Stimulated activated CD4-positive, alpha-beta T cell treated with anti-CD3 and anti-CD28 coated beads, Interleukin-2, amount 100 ng/mL, for 48 hours (primary cell): ENCODE results near the gene MEOX2.

ENCODE experiments used
- DNase-seq, 2 donors: peaks; one replicate each; pipeline ENCODE4 v3.0.0-alpha.2; 2020

The MEOX2 gene

DNA sequence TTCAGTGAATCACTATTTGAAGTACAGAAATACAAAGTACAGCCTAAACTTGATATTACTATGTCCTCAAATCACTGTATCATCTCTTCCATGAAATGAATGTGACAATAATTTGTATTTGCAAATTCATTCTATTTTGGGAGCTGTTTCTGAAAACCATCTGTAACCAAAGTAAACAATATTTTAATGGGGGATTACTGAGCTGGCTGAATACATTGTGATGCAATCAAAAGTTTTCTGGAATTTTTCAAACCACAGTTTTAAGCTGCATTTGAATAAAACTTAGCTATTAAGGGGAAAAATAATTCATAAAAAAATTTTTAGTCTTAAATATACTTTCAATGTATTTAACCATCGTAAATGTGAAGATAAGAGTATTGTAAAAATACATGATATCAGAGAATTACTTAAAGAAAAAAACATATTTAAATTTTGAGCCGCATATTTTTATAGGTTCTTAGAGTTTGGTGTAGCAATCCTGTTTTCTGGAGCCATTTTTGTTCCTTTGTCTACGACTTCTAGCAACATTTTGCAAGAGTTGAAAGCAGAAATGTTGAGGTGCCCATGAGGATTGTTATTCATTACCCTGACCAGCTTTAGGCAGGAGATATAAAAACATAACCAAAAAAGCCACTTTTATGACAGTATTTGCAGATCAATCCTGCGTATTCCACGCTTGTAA, 78.8 kb downstream of the MEOX2 start:
- DNase-seq = no peak

DNA sequence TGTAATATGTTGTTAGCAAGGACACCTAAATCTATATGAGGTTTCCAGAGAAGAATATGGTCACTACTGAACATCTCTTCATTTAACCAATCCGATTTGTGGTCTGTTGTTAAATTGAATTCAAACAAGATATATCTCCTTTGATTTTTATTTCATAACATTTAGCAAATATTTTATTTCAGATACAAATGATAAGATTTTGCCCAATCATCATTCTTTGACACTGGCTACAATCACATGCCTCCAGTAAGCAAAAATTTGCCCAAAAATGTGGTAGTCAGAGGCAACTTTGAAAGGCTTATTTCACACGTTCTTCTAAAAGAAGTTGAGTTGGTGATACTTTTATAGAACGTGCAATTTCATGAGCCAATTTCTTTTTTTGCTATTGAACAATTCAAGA, 79.9 kb downstream of the MEOX2 start:
- DNase-seq = no peak

DNA sequence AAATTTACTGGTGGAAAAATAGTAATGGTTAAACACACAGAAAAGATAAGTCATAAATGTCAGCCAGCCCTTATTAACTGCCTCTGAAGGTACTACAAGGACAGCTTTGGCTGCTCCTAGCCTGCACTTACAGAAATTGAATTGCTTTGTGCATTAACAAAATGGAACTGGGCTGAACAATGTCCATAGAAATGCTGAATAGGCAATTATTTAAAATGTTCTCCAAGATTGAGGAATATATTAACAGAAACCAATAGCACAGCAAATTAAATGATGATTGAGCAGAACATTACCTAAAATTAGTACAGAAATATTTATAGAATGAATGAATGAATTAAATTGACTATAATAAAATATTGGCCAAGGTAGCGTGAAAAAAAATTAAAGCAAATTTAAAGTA, 82.3 kb downstream of the MEOX2 start:
- DNase-seq = no peak

DNA sequence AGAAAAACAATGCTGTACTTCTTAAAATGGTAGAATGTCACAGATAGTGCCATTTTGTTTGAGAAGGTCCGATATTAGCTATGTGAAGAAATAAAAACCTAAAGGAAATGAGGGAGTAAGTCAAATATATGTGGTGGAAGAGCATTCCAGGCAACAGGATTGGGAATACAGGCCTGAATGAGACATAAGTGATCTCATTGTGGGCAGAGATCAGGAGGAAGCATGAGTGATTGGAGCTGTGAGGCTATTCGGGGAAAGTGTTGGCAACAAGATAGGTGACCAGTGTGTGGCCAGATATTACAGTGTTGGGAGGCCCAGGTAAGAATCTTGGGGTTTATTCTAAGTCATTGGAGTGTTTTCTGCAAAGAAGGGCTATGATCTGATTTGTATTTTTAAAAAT, 83.4 kb downstream of the MEOX2 start:
- no peak for DNase-seq

DNA sequence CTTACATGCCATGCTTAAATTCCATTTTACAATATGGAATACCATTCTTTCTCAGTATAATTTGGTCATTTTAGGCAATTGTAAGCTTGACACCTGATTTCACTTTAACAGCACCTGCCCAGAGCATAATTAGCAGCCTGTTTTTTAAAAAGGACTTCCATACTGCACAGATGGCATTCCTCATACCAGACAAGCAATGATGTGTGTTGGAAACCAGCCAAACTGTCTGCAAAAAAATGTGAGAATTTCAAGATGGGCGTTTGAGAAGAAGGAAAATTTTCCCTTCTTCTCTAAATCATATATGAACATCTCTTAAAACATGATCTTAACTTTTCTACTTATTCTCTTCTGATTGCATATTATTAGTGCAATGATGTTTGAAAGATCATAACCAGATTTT, 84.2 kb downstream of the MEOX2 start:
- DNase-seq = no peak

GRCh38 chr7:15601175-15601574, 85.3 kb downstream of the MEOX2 start:
- DNase-seq = no peak

DNA sequence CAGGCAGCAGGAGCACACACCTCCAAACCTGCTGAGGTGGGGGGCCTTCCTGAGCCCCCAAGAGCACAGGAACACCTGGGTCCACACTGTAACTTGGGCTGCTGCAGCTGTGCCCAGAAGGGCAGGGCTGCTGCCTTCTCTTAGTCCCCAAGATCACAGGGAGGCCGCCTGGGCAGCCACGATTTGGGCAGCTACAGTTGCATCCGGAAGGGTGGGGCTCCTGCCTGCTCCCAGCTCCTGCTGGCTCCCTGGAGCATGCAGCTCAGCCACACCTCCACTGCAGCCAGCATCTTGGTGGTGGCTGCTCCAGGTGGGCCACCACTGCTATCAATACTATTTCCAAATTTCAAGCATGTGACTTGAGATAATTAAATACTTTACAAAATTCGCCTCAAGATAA, 86.2 kb downstream of the MEOX2 start:
- no peak for DNase-seq

- DNase-seq = no peak
These were observed 92.0 kb downstream of the MEOX2 start for GRCh38 chr7:15594461-15594860.

GRCh38 chr7:15593382-15593781, 93.1 kb downstream of the MEOX2 start:
- DNase-seq = no peak

DNA sequence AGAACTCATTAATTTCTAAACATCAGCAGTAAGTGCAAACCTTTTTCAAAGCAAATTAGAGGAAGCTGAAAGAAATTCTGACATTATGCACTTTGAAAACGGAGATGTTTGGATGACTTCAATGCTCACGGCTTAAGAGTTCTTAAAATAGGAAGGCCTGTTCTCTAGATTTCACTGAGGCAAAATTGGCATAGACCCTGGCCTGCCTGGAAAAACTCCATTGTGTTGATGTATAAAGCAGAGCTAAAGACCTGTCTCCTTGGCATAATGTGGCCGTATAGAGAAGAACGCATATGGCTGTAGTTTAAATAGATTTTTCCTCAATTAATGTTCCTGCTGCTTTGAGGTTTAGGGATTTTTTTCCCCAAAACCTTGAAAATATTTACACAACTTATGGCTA, 100.2 kb downstream of the MEOX2 start:
- DNase-seq = no peak

GRCh38 chr7:15584575-15584974, 101.9 kb downstream of the MEOX2 start:
- DNase-seq = no peak

DNA sequence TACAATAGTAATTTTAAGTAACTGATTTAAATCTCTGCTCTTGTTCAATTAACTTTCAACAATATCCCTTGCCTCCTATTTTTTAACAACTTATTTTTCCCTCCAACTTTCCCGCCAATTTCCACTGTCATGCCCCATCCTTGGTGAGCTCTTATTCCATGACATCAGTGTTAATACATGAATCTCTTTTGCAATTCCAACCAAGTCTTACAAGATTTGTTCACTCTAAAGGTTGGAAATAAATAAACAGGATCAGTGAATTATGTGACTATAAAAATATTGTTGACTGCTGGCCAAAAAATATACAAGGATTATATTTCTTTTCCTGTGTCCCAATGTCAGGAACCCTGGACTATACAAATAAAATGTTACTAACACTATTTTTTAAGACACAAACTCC, 103.7 kb downstream of the MEOX2 start:
- no peak for DNase-seq

- DNase-seq = no peak
These were observed 105.0 kb downstream of the MEOX2 start for GRCh38 chr7:15581352-15581951.

GRCh38 chr7:15580604-15581351, 105.7 kb downstream of the MEOX2 start:
- no peak for DNase-seq

- DNase-seq = no peak
These were observed 108.9 kb downstream of the MEOX2 start for GRCh38 chr7:15577600-15577999.

DNA sequence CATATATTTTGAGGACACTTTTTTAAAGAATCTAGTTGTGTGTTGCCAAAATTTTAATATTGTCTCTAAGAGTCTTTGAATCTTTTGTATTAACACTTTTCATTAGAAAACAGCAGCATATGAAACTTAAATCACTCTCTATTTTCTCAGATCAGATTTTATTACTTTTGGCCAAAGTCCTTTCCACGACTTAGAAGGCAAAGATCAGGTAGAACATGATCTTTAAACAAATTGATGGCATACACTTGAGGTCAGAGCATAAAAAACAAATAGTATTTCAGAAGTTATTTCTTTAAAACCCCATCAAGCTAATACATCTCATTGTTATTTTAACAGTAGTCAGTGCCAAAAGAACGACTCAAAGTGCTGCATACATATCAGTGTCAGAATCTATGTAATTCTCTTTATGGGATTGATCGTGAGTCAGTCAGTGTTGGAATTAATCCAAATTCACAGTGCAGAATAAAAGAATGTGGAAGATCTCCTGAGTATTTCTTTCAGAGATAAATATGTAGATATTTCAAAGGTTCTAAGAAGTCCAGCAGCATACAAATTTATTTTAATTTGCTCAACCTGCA, 115.1 kb downstream of the MEOX2 start:
- DNase-seq = no peak

DNA sequence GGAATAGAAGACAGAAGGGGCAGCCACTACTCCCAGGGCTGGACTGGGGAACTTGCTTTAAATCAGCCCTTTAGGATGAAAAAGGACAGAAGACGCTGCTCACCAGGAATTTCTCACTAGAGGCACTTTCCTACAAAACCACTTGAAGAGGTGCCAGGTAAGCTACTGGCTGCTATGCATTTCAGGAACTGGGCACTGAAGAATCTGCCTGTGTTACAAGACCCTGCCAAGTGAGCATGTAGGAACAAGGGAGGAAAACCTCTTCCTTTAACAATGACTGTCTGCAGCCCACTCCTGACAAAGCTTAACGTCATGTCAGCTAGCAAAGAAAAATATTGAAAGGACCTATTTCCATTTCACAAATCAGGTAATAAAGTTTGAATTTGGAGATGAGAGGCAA, 118.8 kb downstream of the MEOX2 start:
- no peak for DNase-seq

DNA sequence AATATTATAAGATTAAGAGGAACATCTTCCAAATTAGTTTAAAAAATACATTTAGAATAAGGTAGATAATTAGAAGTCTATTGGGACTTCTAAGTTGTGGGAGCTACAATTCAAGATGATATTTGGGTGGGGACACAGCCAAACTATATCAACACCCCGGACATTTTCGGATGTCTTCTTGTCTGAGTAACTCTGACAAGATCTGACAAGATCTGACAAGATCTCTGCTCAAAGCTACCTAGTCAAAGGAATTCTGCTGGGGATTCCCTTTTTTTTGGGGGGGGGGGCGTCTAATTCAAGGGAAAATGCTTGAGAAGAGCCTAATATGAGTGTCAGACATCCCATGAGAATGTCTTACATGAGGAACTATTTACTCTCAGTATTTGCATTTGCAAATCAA, 119.4 kb downstream of the MEOX2 start:
- no peak for DNase-seq

- no peak for DNase-seq
These were observed 120.0 kb downstream of the MEOX2 start for GRCh38 chr7:15566476-15566875.

GRCh38 chr7:15561835-15562234, 124.6 kb downstream of the MEOX2 start, which contains the start of gene AGMO:
TSS of gene AGMO (minus strand) at chr7:15562015.
- no peak for DNase-seq
